ENCODE measurements around the gene HK1.

DNA sequence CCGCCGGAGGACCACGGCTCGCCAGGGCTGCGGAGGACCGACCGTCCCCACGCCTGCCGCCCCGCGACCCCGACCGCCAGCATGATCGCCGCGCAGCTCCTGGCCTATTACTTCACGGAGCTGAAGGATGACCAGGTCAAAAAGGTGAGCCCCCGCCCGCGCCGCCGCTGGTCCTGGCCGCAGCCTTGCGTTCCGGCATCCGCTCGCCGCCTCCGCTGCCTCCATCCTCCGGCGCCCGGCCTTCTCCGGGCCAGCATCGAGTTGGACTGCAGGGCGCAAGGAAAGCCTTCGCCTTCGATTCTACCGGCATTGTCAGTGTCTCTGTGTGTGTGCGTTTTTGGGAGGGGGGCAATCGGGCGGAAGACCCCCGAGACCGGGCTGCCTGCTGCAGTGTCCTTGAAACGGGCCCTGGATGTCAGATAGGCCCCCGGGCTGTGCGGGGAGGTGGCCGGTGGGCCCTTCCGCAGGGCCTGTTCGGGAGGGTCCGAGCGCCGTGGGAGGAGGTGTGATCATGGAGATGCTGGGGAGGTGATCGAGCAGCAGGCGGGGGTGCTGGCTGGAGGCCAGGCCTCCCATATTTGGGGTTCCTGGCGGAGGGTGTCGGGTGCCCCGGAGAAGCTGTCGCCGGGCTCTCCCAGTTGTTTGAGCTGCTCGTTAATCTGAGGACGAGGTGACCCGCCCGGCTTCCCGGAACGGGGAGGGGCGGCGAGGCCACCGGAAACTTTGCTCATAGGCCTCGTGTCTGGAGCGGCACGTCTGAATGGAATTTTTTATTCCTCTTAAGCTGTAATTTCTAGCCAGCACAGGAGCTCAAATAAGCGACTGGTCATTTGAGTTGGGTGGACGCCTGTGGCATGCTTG, 40.8 kb downstream of the HK1 start:
- TF ChIP-seq ZNF549 (tag by site-specific recombination; IDR thresholded peaks at IDR 0.05) (no peak), SCRT1 (tag by site-specific recombination; IDR thresholded peaks at IDR 0.05; ENCODE audit: borderline replicate concordance) (no peak), ZNF354C (tag by site-specific recombination; IDR thresholded peaks at IDR 0.05; ENCODE audit: borderline replicate concordance, low read depth) (no peak), KLF7 (tag by site-specific recombination; IDR thresholded peaks at IDR 0.05; ENCODE audit: borderline replicate concordance) (no peak)
- TF ChIP-seq, protein P1, sequence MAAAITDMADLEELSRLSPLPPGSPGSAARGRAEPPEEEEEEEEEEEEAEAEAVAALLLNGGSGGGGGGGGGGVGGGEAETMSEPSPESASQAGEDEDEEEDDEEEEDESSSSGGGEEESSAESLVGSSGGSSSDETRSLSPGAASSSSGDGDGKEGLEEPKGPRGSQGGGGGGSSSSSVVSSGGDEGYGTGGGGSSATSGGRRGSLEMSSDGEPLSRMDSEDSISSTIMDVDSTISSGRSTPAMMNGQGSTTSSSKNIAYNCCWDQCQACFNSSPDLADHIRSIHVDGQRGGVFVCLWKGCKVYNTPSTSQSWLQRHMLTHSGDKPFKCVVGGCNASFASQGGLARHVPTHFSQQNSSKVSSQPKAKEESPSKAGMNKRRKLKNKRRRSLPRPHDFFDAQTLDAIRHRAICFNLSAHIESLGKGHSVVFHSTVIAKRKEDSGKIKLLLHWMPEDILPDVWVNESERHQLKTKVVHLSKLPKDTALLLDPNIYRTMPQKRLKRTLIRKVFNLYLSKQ (tag by site-specific recombination; IDR thresholded peaks at IDR 0.05; ENCODE audit: borderline replicate concordance), result no peak
- TF ChIP-seq, protein P2, sequence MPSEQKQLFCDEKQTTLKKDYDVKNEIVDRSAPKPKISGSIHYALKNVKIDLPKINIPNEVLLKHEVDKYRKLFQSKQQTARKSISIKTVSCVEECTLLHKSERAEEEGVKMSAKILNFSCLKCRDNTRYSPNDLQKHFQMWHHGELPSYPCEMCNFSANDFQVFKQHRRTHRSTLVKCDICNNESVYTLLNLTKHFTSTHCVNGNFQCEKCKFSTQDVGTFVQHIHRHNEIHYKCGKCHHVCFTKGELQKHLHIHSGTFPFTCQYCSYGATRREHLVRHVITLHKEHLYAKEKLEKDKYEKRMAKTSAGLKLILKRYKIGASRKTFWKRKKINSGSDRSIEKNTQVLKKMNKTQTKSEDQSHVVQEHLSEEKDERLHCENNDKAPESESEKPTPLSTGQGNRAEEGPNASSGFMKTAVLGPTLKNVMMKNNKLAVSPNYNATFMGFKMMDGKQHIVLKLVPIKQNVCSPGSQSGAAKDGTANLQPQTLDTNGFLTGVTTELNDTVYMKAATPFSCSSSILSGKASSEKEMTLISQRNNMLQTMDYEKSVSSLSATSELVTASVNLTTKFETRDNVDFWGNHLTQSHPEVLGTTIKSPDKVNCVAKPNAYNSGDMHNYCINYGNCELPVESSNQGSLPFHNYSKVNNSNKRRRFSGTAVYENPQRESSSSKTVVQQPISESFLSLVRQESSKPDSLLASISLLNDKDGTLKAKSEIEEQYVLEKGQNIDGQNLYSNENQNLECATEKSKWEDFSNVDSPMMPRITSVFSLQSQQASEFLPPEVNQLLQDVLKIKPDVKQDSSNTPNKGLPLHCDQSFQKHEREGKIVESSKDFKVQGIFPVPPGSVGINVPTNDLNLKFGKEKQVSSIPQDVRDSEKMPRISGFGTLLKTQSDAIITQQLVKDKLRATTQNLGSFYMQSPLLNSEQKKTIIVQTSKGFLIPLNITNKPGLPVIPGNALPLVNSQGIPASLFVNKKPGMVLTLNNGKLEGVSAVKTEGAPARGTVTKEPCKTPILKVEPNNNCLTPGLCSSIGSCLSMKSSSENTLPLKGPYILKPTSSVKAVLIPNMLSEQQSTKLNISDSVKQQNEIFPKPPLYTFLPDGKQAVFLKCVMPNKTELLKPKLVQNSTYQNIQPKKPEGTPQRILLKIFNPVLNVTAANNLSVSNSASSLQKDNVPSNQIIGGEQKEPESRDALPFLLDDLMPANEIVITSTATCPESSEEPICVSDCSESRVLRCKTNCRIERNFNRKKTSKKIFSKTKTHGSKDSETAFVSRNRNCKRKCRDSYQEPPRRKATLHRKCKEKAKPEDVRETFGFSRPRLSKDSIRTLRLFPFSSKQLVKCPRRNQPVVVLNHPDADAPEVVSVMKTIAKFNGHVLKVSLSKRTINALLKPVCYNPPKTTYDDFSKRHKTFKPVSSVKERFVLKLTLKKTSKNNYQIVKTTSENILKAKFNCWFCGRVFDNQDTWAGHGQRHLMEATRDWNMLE (tag by site-specific recombination; conservative IDR thresholded peaks at IDR 0.05; ENCODE audit: low read depth), result no peak
- TF ChIP-seq, protein P3, sequence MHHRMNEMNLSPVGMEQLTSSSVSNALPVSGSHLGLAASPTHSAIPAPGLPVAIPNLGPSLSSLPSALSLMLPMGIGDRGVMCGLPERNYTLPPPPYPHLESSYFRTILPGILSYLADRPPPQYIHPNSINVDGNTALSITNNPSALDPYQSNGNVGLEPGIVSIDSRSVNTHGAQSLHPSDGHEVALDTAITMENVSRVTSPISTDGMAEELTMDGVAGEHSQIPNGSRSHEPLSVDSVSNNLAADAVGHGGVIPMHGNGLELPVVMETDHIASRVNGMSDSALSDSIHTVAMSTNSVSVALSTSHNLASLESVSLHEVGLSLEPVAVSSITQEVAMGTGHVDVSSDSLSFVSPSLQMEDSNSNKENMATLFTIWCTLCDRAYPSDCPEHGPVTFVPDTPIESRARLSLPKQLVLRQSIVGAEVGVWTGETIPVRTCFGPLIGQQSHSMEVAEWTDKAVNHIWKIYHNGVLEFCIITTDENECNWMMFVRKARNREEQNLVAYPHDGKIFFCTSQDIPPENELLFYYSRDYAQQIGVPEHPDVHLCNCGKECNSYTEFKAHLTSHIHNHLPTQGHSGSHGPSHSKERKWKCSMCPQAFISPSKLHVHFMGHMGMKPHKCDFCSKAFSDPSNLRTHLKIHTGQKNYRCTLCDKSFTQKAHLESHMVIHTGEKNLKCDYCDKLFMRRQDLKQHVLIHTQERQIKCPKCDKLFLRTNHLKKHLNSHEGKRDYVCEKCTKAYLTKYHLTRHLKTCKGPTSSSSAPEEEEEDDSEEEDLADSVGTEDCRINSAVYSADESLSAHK (tag by site-specific recombination; IDR thresholded peaks at IDR 0.05), result no peak

All from HEK293 (cell line).